Activated CD4-positive, alpha-beta T cell treated with anti-CD3 and anti-CD28 coated beads, Interleukin-2, amount 10 ng/mL, durations not matched to agents 7 days and 5 days (primary cell): ENCODE data around the gene ANKRD33. TPM values are rescaled to one million over a fixed set of nuclear protein-coding genes. Genes with fewer than 3 reads are reported as not detected.

Source experiments
- CTCF ChIA-PET: fragments of 350-600 bp; sonication (Branson Sonifier 250); formaldehyde crosslinking; loops from one replicate; lab custom pipeline; 2021; ENCODE audit warnings: antibody characterized with exemption; lab: Charles Lee
- POLR2A ChIA-PET: fragments of 350-600 bp; sonication (Branson Sonifier 250); formaldehyde crosslinking; loops from one replicate; lab custom pipeline; 2021; ENCODE audit warnings: antibody characterized with exemption; lab: Charles Lee
- DNase-seq: peaks from one replicate; pipeline ENCODE4 v3.0.0-alpha.2; 2020
- H3K27ac Mint-ChIP-seq: one replicate; pipeline ENCODE4 v1.8.0; 2021; ENCODE audit warnings: mild to moderate bottlenecking, moderate library complexity, mixed read lengths
- H3K27me3 Mint-ChIP-seq: one replicate; pipeline ENCODE4 v1.8.0; 2021; ENCODE audit warnings: mixed read lengths
- H3K36me3 Mint-ChIP-seq: one replicate; pipeline ENCODE4 v1.8.0; 2021; ENCODE audit warnings: low read depth, mixed read lengths
- H3K4me1 Mint-ChIP-seq: one replicate; pipeline ENCODE4 v1.8.0; 2021; ENCODE audit warnings: mixed read lengths
- H3K4me3 Mint-ChIP-seq: one replicate; pipeline ENCODE4 v1.8.0; 2021; ENCODE audit warnings: mild to moderate bottlenecking, moderate library complexity, mixed read lengths
- H3K9me3 Mint-ChIP-seq: one replicate; pipeline ENCODE4 v1.8.0; 2021; ENCODE audit warnings: mixed read lengths
- total RNA-seq, 2 experiments: library from RNA; stranded (reverse); gene quantifications; one replicate each; pipeline ENCODE4 v1.2.3, GENCODE V29; 2021

The ANKRD33 gene, protein sequence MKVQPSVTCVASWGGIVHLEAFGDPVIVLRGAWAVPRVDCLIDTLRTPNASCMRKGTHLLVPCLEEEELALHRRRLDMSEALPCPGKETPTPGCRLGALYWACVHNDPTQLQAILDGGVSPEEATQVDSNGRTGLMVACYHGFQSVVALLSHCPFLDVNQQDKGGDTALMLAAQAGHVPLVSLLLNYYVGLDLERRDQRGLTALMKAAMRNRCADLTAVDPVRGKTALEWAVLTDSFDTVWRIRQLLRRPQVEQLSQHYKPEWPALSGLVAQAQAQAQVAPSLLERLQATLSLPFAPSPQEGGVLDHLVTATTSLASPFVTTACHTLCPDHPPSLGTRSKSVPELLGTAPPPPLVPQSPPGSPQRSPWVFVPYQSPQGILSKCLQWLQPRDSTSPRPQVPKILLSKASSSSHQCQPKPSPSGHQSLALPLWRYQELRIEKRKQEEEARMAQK
- not detected for total RNA-seq

DNA sequence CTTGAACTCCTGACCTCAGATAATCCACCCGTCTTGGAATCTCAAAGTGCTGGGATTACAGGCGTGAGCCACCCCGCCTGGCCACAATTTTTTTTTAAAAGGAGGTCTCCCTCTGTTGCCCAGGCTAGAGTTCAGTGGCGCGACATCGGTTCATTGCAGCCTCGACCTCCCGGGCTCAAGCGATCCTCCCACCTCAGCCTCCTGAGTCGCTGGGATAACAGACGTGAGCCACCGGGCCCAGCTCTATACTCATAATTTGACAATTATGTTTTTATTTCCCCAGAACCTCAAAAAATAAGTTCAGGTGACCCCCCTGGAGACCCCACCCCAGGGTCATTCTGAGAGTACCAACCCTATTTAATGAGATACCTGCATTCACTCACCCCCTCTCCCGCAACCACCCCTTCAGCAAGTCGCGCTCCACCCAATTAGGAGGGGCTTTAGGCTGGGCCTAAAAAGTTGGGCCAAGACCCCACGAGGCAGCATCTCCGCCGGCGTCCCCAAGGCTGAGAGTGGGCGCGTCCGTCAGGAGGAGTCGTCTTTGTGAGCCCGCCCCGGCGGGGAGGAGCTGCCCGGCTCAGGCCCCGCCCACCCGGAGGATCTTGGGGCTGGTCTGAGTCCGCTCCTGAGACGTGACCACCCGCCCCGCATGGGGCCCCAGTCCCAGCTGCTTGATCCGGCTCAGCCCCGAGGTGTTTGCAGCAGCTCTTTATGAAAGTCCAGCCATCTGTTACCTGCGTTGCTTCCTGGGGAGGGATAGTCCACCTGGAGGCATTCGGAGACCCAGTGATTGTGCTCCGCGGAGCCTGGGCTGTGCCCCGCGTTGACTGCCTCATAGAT is at the start of gene ANKRD33:
TSS of gene ANKRD33 (plus strand) at position 628 of the 840 bp plus-strand sequence. CDS start at position 712, 84 bp downstream.
- peaks cover 1% of the 10 kb centered on the region for H3K27me3 Mint-ChIP-seq
- peaks cover 21% of the 10 kb centered on the region for H3K4me1 Mint-ChIP-seq
- peaks cover 11% of the 10 kb centered on the region for H3K9me3 Mint-ChIP-seq
- peaks cover 16% of the 10 kb centered on the region for H3K36me3 Mint-ChIP-seq
- H3K4me3 Mint-ChIP-seq = no peak within 1 kb of the TSS
- DNase-seq = no peak
- peak within 1 kb of the TSS; percentile 68 for H3K27ac Mint-ChIP-seq
- ChIA-PET CTCF (interaction anchor here (0.7 to 2.2 kb wide), 2 partner anchors 12 to 137 kb away, joined by 3 to 12 read pairs; no protein-coding TSS in a partner anchor), POLR2A (no interaction called here)

DNA sequence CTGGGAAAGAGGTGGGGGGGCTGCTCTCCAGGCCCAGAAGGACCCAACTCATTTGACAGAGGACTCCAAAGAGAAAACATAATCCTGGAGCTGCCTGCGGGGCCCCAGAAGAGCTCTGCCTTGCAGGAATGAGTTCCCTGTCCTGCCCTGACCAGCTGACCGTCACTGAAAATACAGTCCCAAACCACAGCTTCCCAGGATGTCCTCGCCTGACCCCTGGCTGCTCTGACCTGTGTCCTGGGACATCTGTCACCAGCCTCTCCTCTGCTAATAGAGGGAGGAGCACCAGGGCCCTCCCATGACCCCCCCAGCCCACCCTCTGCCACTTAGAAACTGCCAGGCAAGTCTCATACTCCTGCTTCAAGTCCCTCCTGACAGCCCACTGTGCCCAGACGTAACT is 49.1 kb upstream of the ANKRD33 start:
- H3K27ac Mint-ChIP-seq = no peak overlapping the region
- POLR2A ChIA-PET = no interaction called here
- CTCF ChIA-PET = interaction anchor here (1.0 to 1.5 kb wide), 2 partner anchors 11 to 18 kb away, joined by 3 to 4 read pairs; no protein-coding TSS in a partner anchor
- no peak for DNase-seq
- H3K9me3 Mint-ChIP-seq = no peaks in the 10 kb centered on the region
- H3K36me3 Mint-ChIP-seq = no peaks in the 10 kb centered on the region
- H3K27me3 Mint-ChIP-seq = peaks cover 30% of the 10 kb centered on the region
- H3K4me3 Mint-ChIP-seq = no peak overlapping the region
- H3K4me1 Mint-ChIP-seq = peaks cover 3% of the 10 kb centered on the region

DNA sequence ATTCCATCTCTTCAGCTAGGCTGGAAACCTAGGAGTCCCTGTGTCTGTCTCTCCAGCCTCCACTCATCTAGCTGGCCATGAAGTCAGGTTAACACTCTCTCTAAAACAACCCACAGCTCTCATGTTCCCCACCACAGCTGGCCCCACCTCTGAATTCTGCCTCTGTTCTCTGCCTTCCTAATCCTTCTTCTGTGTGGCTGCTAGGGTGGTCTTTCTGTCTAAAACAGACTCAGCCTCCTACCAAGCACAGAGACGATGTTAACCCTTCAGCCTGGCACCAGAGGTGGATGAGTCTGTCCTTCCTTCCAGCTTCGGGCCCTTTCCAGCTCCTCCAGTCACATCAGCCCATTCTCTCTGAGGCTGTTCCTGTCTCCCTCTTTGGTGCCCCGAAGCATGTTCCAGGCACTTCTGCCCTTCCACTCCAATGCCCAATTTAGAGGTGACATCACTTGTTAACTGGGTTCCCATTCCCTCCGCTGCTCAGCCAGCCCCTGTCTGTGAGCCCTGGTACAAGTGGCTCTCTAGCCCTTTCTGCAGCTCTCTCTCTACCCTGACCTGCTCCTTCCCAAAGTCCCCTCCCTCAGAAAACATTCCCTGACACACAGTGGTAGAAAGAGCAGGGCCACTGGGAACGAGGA is 48.5 kb upstream of the ANKRD33 start:
- ChIA-PET POLR2A (no interaction called here), CTCF (interaction anchor here (1.0 to 1.5 kb wide), 2 partner anchors 12 to 18 kb away, joined by 3 to 4 read pairs; no protein-coding TSS in a partner anchor)
- no peak for DNase-seq
- no peaks in the 10 kb centered on the region for H3K36me3 Mint-ChIP-seq
- H3K9me3 Mint-ChIP-seq = no peaks in the 10 kb centered on the region
- H3K4me1 Mint-ChIP-seq = no peaks in the 10 kb centered on the region
- H3K4me3 Mint-ChIP-seq = no peak overlapping the region
- H3K27ac Mint-ChIP-seq = peak overlapping the region; percentile 59
- H3K27me3 Mint-ChIP-seq = peaks cover 34% of the 10 kb centered on the region

DNA sequence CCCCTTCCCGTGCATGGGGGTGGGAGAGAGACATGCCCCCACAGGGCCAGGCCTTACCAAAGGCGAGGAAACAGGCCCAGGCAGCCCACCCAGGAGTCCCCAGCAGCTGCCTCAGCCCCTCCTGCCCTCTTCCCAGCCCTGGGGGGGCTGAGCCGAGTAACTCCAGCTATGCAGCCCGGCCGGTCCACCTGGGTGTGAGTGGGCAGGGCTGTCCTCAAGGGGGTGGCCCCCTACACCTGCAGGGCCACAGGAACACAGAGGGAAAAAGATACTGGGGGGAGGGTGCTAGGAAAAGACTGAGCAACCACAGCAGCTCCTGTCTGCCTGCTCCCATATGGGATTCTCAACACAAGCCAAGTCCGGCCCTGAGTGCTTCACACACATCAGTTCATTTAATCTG is 46.9 kb upstream of the ANKRD33 start:
- ChIA-PET CTCF (interaction anchor here (0.8 to 1.1 kb wide), 2 partner anchors 11 to 34 kb away, joined by 3 read pairs; no protein-coding TSS in a partner anchor), POLR2A (no interaction called here)
- H3K27me3 Mint-ChIP-seq = peaks cover 40% of the 10 kb centered on the region
- no peak overlapping the region for H3K27ac Mint-ChIP-seq
- no peak for DNase-seq
- peaks cover under 1% of the 10 kb centered on the region for H3K4me1 Mint-ChIP-seq
- H3K9me3 Mint-ChIP-seq = no peaks in the 10 kb centered on the region
- H3K4me3 Mint-ChIP-seq = no peak overlapping the region
- no peaks in the 10 kb centered on the region for H3K36me3 Mint-ChIP-seq

DNA sequence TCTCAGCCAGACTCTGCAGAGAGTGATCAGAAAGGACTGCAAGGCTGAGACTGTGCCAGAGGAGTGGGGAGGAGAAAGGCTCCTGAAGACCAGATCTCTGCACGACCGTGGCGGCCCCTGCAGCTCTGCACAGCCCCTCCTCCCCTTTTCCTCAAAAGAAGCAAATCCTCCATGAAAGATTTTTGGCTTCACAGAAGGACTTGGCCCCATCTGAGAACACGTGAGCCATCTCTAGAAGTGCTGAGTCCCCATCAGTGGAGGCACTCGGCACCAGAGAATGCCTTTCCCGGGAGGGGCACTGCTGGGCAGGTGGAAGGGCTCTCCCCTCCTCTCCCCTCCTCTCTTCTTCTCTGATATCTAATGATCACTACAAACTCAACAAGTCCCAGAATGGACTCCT is 46.2 kb upstream of the ANKRD33 start:
- ChIA-PET POLR2A (no interaction called here), CTCF (interaction anchor here (0.8 kb wide), 1 partner anchor 10 kb away, joined by 3 read pairs; no protein-coding TSS in a partner anchor)
- DNase-seq = no peak
- H3K27ac Mint-ChIP-seq = no peak overlapping the region
- H3K4me3 Mint-ChIP-seq = no peak overlapping the region
- no peaks in the 10 kb centered on the region for H3K36me3 Mint-ChIP-seq
- H3K9me3 Mint-ChIP-seq = no peaks in the 10 kb centered on the region
- peaks cover 48% of the 10 kb centered on the region for H3K27me3 Mint-ChIP-seq
- H3K4me1 Mint-ChIP-seq = peaks cover 4% of the 10 kb centered on the region

DNA sequence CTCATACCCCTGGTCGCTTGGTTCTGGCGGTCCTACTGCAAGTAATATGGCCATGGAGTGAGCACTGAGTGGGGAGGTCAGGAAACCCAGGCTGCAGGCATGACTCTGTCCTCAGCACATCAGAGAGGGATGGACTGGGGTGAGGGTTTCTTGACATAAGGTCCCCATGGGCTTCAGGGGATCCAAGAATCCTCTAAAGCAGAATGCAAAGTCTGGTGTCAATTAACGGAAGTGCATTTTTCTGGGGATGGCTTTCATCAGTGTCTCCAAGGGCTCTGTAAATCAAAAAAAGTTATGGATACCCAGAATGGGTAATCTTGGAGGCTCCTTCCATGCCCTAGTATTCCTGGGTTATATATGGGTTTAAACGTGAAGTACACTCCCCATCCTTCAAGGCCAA is 43.0 kb upstream of the ANKRD33 start:
- DNase-seq = no peak
- Mint-ChIP-seq H3K4me3 (no peak overlapping the region), H3K27ac (no peak overlapping the region), H3K9me3 (no peaks in the 10 kb centered on the region), H3K4me1 (peaks cover 5% of the 10 kb centered on the region), H3K36me3 (no peaks in the 10 kb centered on the region), H3K27me3 (peaks cover 48% of the 10 kb centered on the region)
- CTCF ChIA-PET = interaction anchor here (1.2 to 1.5 kb wide), 2 partner anchors 15 to 19 kb away, joined by 4 to 5 read pairs; no protein-coding TSS in a partner anchor
- POLR2A ChIA-PET = no interaction called here

DNA sequence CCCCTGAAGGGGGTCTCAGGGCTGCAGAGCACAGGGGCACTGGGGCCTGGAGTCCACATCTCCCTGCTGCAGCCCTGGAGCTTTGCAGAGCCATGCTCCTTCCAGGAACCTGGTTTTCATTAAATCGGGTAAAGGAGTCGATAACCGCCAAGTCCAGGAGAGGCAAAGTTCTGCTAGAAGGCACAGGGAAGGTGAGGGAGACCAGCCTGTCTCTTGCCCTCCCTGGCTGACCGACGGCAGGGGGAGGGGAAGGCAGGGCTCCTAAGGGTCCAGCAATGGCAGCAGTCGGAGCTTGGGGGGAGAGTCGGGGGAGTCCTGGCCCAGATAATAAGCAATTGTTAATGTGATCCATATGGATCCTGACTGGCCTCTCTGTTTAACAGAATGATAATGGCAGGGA is 42.4 kb upstream of the ANKRD33 start:
- no peaks in the 10 kb centered on the region for H3K36me3 Mint-ChIP-seq
- H3K4me3 Mint-ChIP-seq = no peak overlapping the region
- peaks cover 50% of the 10 kb centered on the region for H3K27me3 Mint-ChIP-seq
- H3K9me3 Mint-ChIP-seq = no peaks in the 10 kb centered on the region
- no peak for DNase-seq
- CTCF ChIA-PET = interaction anchor here (1.2 to 1.5 kb wide), 4 partner anchors 16 to 32 kb away, joined by 3 to 5 read pairs (median 4); no protein-coding TSS in a partner anchor
- H3K4me1 Mint-ChIP-seq = peaks cover 5% of the 10 kb centered on the region
- no peak overlapping the region for H3K27ac Mint-ChIP-seq
- POLR2A ChIA-PET = no interaction called here

DNA sequence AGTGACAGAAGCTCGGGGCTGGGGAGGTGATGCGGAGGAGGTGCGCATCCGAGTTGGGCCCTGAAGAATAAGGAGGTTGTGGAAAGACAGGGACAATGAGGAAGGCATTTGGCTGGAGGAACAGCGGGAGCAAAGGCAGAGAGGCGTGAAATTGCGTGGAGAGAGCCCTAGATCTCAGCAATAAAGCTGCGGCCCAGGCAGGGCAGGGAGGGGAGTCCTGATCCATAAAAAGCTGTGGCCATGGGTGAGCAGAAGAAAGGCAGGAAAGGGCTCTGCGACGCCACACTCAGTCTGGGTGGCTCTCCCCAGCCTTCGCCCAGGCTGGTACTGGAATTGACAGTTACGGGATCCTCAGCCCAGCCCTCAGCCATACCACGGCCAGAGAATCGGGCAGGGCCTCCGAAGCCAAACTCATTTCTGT is 41.6 kb upstream of the ANKRD33 start:
- peaks cover 7% of the 10 kb centered on the region for H3K4me1 Mint-ChIP-seq
- H3K4me3 Mint-ChIP-seq = no peak overlapping the region
- H3K27ac Mint-ChIP-seq = no peak overlapping the region
- no peaks in the 10 kb centered on the region for H3K36me3 Mint-ChIP-seq
- ChIA-PET CTCF (interaction anchor here (1.2 to 1.5 kb wide), 3 partner anchors 17 to 33 kb away, joined by 3 to 5 read pairs (median 3); no protein-coding TSS in a partner anchor), POLR2A (no interaction called here)
- no peak for DNase-seq
- H3K27me3 Mint-ChIP-seq = peaks cover 55% of the 10 kb centered on the region
- no peaks in the 10 kb centered on the region for H3K9me3 Mint-ChIP-seq

DNA sequence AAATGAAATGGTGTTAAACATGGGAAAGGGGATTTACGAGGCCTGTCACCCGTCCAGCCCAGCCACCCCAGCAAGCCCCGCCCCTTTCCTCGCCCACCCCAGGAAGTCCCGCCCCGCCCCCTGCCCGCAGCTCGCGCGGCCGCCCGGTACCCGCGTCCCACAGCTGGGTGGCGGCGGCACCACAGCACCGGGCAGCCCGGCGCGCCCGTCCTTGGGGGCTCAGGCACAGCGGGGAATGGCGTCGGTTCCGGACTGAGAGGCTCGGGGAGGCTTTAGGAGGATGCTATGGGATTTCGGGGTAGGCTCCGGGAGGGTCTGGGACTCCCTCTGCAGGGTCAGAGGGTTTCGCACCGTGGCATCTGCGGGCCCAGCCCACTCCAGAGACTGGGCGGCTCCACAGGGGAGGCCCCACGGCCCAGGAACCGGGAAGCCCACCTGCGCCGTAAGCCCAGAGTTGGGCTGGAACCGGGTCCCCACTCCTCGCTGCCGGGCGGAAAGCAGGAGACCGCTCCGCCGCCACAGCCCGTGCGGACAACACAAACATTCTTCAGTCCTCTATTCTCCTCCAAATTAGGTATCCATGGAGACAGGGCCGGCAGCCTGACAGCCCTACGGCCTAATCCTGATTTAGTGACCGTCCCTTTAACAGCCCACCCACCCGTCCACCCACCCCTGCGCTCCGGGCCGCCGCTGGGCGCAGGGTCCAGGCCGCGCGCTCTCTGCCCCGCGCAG is 40.8 kb upstream of the ANKRD33 start:
- Mint-ChIP-seq H3K27me3 (peaks cover 57% of the 10 kb centered on the region), H3K4me3 (peak overlapping the region; percentile 31), H3K27ac (no peak overlapping the region), H3K4me1 (peaks cover 14% of the 10 kb centered on the region), H3K36me3 (no peaks in the 10 kb centered on the region), H3K9me3 (no peaks in the 10 kb centered on the region)
- ChIA-PET CTCF (interaction anchor here (1.2 to 1.4 kb wide), 2 partner anchors 23 to 34 kb away, joined by 3 read pairs; no protein-coding TSS in a partner anchor), POLR2A (no interaction called here)
- DNase-seq = peak; percentile 24

DNA sequence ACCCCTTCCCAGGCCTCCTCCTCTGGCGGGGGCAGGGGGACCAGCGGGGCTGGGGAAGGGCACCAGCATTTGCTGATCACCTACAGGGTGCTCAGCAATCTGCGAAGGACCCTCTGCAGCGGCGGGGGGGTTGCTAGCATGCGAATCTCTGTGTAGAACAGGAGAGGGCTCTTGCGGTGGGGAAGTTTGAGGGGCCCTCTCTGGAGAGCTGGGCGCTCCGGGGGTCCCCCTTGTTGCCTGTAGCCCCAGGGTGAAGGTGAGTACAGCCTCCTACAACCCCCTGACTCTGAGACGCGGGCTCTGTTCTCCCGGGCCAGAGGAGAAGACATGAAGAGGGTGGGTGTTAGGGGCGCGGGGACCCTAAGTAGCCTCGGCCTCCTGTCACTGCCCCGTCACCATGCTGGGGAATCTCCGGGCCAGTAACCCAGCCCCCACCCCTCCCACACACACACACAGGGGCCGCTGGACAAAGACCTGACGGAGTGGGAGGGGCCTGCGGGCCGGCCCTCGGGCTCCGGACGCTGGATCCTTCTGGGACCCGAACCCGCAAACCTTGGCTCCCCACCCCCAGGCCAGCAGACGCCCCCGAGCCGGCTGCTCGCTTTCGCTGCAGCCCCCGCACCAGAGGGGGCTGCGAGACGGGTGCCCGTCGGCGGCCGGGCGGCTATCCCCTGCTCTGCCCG is 40.1 kb upstream of the ANKRD33 start:
- no peaks in the 10 kb centered on the region for H3K36me3 Mint-ChIP-seq

DNA sequence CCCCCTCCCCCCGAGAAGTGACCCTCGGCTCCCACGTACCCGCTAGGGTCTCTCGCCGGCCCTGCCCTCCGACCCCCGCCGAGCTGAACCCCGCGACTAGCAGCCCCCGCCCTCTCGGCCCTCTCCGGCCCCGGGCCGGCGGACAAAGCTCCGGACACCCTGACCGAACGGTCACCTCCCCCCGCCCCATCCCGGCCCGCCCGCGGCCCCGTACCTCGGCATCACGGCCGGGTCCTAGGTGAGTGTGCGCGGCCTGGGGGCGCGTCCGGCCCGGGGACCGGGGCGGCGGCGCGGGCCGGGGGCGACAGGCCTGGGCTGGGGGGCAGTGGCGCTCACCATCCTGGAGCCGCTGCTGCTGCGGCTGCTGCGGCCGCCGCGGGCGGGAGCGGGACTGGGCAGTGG is 39.6 kb upstream of the ANKRD33 start, which contains the start of gene FIGNL2:
TSS of gene FIGNL2 (minus strand) at position 393 of the 402 bp plus-strand sequence. CDS start 26,305 bp downstream, outside the sequence.
- Mint-ChIP-seq H3K27ac (no peak within 1 kb of the TSS), H3K4me3 (no peak within 1 kb of the TSS), H3K9me3 (no peaks in the 10 kb centered on the region), H3K36me3 (no peaks in the 10 kb centered on the region), H3K4me1 (peaks cover 14% of the 10 kb centered on the region), H3K27me3 (peaks cover 67% of the 10 kb centered on the region)
- ChIA-PET CTCF (no interaction called here), POLR2A (no interaction called here)
- no peak for DNase-seq

More for the DNA sequence above, 40.1 kb upstream of the ANKRD33 start:
- Mint-ChIP-seq H3K4me3 (no peak overlapping the region), H3K9me3 (no peaks in the 10 kb centered on the region), H3K27ac (no peak overlapping the region), H3K4me1 (peaks cover 14% of the 10 kb centered on the region), H3K27me3 (peaks cover 62% of the 10 kb centered on the region)
- DNase-seq = no peak
- ChIA-PET POLR2A (no interaction called here), CTCF (no interaction called here)
